HT1080 (cell line): ENCODE data around the gene TSR2. TPM values are rescaled to one million over a fixed set of nuclear protein-coding genes. Genes with fewer than 3 reads are reported as not detected.

Experiments
- DNase-seq: peaks from one replicate; pipeline ENCODE4 v3.0.0-alpha.2; 2015; ENCODE audit warnings: low read depth
- polyA plus RNA-seq, 2 experiments: library from polyadenylated mRNA; depleted of rRNA; stranded (reverse); fragments of >200 nt; gene quantifications; 2 replicates each; pipeline ENCODE4 v1.2.3, GENCODE V29; 2015
- total RNA-seq: library from RNA; depleted of rRNA; stranded (reverse); fragments of >200 nt; shearing (Covaris generic); gene quantifications from 2 replicates; pipeline ENCODE4 v1.2.3, GENCODE V29; 2014; rRNA removed

Gene TSR2, protein sequence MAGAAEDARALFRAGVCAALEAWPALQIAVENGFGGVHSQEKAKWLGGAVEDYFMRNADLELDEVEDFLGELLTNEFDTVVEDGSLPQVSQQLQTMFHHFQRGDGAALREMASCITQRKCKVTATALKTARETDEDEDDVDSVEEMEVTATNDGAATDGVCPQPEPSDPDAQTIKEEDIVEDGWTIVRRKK
- 25.6 and 29.3 TPM in 2 replicates for total RNA-seq
- 27.0 and 28.3 TPM in 2 replicates for polyA plus RNA-seq (2015; cell fraction: cytosol; rRNA removed)
- 14.9 and 16.7 TPM in 2 replicates for polyA plus RNA-seq (2015; cell fraction: nucleus; rRNA removed)

DNA sequence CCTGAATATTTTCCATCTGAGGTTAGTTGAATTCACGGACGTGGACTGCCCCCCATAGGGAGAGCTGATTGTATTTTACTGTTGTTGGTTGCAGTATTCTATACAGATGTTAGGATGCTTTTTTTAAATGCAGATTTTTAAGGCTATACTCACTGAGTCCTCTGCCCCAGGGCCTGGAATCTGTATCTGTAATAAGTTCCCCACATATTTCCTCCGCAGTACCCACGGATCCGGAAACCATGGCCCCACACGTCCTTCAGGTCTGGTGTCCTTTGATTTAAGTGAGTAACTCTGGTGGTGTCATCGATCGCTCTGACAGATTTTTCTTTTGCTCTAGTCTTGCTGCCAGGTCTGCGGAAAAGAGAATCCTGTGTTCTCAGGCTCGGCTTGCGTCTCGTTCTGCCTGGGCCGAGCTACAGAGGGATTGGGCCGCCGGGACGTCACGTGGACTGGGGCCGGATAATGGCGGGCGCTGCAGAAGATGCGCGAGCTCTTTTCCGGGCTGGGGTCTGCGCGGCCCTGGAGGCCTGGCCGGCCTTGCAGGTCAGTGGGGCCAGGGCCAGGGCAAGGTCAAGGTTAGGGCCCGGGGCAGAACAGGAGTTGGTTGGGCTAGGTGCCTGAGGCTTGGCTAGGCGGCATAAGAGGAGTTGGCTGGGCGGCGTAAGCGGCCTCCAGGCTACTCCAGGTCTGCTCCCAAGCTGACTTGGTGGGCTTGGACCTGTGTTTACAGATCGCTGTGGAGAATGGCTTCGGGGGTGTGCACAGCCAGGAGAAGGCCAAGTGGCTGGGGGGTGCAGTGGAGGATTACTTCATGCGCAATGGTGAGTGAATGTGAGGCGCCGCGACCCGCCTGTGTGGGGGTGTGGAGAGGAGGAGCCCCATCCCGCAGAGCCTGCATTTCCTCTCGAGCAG lies at the start of gene TSR2:
Gene TSR2 (plus strand): TSS at position 445 of the 912 bp plus-strand sequence. CDS start 18 bp downstream, at position 463.
- peak; percentile 89 for DNase-seq

DNA sequence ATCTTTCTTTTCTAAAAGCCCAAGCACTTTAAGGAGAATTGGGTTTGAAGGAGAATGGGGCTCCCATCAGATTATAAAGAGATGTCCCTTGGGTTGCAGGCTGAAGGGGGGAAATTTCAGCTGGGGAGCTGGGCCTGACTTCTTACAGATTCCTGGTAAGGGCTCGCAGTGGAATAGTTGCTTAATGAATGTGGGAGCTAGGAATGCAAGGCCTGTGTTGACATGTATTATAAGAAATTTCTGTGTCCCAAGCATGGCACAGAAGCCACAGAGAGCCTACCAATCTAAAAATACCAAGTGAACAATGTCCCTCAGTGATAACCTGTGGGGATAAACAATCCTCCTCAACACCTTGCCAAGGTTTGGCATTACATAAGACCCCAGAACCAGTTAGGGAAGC lies 43.1 kb upstream of the TSR2 start:
- DNase-seq = no peak

DNA sequence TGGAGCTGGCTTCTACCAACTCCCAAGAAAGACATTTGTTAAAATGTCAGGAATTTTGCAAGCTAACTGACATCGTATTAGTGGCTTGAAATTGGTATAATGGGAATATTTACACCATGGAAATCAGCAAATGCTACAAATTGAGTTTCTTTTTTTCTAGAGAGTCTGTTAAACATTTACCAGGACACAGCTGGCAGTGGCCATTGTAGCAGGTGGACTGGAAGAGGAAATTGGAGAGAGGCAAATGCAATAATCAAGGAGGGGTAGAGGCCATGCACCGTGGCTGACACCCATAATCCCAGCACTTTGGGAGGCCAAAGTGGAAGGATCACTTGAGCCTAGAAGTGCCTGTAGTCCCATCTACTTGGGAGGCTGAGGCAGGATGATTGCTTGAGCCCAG lies 32.9 kb upstream of the TSR2 start:
- no peak for DNase-seq

DNA sequence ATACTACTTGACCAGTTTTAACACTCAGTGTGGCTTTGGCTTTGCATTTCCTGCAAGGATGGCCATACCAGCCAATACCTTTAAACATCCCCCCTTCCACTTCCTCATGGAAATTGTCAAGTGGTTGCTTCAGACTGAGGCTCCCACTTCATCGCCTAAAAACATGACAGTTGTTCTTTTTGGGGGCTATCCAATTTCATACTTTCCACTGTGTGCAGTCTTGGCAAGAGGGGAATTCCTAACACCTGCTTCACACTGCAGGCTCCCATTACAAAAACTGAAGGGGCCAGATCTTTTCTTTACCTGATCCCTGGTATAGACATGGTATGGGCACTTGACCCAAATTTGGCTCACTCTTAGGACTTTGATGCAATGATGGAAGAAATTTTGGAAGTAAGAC lies 28.5 kb upstream of the TSR2 start:
- no peak for DNase-seq

DNA sequence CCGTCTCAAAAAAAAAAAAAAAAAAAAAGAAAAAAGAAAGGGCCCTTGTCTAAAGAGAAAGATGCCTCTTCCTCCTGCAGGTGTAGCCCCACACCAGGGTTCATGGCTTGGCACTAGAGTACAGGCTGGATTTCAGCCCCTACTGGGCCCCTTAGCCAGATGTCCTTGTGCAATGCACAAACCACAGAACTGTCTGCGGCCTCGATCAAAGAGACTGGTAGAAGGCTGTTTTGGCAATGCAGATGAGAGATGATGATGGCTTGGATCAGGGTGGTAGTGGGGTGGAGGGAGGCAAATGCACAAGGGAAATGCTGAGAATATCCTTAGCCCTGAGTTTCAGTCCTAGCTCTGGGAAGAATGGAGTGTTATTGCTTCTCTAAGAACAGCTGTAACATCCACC lies 26.5 kb upstream of the TSR2 start:
- peak; percentile 1 for DNase-seq

DNA sequence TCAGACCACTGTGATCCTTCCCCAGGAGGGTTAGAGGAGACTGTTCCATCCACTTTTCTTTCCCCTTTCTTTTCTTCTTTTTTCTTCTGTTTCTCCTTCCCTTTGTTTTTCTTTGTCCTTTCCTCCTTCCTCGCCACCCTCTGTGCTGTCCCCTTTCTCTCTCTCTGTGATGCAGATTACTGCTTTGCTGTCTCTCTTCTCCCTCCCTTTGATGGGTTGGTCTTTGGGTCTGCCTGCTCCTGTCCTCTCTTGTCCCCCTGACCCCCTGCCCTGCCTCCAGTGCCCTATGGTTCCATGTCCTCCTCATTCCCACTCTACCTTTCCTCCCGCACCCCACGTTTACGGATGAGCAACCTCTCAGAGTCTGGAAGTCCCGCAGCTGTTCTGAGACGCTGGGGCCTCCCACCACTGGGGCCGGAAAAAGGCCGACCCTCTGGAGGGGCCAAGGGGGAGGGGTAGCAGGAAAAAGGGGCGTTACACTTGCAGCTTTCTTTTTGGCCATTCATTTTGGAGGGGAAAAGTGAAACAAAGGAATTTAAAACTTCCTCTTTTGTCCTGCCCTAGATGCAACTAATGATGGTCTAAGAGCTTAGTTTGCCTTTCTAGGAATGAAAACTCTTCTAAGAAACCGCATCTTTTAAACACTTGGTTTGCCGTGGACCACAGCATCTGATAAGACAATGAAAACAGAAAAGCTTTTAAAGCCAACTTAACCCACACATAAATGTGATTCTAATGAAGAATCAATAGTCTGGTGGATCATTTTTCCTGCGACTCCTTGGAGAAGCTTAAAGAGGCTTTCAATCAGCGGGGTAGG lies 24.5 kb upstream of the TSR2 start:
- no peak for DNase-seq

DNA sequence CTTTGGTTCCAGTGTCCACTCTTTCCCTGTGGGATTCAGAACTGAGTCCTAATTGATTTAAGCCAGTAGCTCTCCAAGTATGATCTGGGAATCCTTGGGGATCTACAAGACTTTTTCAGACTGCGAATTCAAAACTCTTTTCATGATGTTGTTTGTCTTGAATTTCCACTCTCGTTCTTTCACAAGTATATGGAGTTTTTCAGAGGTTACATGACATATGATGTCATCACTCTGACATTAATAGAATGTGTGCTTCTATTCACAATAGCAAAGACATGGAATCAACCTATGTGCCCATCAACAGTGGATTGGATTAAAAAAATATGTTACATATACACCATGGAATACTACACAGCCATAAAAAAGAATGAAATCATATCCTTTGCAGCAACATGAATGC lies 23.2 kb upstream of the TSR2 start:
- no peak for DNase-seq

DNA sequence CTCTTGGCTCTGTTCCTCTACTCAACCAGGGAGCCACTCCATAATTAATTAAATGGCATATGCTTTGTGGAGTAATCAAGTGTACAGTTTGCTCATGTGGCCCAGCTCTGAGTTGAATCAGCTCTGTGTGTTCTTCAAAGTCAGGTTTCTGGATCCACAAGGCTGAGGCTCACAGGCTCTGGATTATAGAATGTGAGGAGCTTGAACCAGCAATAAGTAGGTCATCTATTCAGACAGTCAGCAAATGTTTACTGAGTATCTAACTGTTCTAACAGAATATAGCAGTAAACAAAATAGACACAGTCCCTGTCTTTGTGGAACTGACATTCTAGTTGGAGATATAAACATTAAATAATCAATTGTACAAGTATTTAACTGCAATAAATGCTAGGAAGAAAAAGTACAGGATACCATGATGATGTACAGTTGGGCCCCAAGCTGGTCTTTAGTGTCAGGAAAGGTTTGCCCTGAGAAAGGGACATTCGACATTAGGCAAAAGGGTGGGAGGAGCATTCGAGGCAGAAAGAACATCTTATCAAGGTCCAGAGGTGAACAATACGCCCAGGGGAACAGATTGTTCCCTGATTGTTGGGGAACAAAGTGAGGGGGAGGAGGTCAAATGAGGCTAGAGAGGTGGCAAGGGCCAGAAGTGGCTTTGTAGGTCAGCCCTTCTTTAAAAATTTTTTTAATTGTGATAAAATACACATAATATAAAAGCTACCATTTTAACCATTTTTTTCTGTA lies 20.5 kb upstream of the TSR2 start:
- DNase-seq = no peak

DNA sequence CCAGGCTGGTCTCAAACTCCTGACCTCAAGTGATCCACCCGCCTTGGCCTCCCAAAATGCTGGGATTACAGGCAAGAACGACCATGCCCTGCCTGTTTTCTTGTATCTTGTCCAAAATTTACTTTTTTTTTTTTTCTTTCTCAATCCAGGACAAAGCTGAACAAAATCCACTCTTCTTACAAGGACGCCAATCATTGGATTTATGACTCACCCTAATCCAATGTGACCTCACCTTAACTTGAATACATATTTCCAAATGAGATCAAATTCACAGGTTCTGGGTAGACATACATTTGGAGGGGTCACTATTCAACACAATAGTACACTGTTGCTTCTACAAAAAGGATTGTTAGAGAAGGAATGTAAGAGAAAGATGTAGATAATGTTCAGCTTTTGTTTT lies 18.0 kb upstream of the TSR2 start:
- no peak for DNase-seq

DNA sequence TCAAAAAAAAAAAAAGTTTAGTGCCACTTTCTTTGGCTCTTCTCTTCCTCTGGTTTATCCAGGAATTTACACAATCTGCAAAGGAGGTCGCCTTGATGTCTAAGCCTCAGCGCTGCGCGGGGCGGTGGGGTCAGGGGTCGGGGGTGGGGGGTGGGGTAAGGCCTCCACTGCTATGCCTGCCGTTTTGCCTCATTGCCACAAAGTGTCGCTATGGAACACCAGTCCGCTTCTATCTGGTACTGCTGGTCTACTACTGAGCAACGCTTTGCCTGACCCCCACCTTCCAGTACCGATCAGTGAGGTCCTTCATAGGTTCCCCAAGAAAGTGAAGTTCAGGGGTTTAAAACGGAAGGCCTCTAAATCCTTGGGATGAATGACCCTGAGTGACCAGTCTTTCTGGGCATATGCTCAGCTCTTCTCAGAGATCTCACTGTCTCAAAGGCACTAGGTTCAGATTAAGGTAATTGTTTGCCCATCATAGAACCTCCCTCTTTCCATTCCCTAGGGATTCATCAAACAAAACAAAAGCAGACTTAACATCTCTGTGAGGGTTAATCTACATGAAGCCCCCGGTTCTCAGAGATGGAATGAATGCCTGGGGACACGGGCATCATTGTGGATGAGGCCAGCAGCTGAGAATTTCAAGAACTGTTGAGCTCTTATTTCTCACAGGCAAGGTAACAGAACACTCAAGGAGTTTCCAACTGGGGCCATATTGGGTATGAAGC lies 16.9 kb upstream of the TSR2 start:
- no peak for DNase-seq

DNA sequence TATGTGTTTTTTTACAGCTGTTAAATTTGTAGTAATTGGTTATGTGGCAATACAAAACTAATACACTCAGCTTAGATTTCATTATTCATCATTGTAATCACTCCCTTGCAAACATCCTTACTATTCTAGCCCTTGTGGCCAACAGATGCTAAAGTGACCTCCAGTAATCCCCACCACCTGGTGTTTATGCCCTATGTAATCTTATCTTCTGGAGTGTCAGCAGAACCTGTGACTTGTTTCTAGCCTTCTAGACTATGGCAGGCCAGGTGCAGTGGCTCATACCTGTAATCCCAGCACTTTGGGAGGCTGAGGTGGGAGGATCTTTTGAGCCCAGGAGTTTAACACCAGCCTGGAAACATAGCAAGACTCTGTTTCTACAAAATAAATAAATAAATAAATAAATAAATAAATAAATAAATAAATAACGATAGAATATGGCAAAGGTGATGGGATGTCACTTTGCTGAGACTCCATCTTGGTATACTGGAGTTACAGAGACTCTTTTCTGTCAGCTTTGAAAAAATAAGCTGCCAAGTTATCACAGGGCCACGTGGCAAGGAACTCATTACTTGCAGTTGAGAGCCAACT lies 12.3 kb upstream of the TSR2 start:
- DNase-seq = no peak

DNA sequence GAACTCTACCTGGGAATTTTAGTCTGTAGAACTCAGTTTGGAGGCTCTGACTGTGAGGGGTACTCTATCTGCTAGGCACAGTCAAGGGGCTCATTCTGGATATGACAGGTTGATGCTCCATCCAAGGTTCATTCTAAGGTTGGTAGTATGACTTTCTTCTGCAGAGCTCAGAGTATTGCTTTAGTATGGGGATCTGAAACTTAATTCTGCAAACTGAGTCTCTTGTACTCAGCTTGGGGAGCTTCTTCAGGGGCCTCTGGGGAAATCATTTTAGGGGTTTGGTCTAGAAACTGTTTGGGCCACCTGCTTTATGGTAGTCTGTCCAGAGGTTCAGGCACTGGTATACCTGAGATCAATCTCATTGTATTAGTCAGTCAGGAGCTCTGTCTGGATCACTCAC lies 9.7 kb upstream of the TSR2 start:
- DNase-seq = no peak

DNA sequence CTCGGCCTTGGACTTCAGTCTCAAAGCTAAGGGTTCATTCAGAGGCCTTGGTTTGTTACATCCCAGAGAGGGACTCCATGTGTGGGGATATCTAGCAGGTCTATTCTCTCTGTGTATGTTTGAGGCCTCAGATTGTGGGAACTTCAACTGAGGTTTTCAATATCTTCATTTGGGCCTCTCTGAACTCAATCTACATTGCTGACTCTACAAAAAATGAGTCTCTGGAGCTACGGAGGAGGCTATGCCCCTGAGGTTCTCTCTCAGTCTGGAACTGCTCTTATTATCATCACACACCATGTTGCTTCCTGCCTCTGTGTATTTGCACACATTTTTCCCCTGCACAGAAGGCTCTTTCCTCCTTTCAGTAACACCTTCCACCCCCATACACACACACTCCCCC lies 5.1 kb upstream of the TSR2 start:
- DNase-seq = no peak

DNA sequence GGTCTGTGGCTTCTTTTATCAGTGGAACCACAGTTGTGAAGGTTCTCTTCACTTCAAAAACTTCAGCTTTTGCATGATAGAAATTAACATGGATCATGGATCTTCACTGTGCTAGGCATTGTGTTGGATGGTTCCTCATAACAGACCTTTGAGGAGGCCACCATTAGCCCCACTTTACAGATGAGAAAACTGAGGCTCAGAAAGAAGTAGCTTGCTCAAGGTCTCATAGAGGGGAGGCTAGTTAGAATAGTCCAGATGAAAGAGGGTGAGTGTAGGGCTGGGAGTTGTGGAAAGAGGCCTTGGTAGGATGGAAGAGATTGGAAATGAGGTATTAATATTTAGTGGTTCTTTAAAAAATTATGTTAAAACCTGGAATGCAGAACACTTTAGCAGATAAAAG lies 2.6 kb downstream of the TSR2 start:
- DNase-seq = no peak

DNA sequence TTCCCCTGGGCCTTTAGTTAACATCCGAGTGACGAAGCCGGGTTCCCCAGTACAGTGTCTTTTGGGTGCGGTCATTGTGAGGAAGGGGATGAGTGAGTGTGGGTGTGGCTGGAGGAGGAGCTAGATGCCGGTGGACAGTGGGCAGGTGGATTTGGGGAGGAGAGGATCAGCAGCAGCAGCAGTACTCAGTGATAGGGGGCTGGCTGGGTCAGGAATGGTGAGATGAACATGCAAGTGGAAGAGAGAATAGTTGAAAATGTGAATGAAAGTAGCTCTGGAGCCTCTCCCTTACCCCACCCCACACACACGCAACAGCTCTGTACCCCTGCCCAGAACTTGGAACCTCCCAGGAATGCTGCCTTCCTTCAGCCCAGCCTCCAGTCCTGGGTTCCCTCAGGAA lies 4.5 kb downstream of the TSR2 start:
- no peak for DNase-seq

DNA sequence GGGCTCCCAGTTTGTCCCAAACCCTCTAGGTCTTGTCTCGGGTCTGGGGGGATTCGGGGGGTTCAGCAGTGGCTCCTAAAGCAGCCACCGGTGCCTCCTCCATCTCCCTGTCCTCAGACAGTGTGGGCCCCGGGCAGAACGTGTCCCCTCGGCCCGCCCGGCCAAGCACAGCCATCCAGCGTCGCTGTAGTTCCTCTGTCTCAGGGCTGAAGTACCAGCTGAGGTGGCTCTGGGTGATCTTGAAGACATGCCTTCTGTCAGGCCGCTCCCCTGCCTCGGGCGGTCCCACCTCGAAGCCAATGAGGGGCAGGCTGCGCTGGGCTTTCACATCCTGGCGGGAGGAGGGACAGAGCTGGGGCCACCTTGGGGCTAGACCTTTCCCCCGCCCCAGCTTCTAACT lies 5.9 kb downstream of the TSR2 start:
- no peak for DNase-seq

DNA sequence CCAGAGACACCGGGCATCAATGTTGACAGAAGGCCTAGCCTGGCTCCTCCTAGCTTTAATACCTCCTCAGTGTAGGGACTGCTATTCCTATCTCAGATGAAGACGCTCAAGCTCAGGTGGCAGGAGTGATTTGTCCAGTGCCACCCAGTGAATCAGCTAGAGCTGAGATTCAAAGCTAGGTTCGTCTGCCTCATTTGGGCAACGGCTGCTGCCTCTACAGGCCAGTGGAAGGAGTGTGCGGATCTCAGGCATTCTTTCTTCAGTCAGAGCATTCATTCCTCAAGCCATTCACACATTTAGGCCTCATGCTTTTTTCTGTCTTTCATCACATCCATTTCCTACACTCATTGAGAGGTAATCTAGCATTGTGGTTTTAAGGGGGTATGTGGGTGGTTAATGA lies 7.3 kb downstream of the TSR2 start:
- no peak for DNase-seq

DNA sequence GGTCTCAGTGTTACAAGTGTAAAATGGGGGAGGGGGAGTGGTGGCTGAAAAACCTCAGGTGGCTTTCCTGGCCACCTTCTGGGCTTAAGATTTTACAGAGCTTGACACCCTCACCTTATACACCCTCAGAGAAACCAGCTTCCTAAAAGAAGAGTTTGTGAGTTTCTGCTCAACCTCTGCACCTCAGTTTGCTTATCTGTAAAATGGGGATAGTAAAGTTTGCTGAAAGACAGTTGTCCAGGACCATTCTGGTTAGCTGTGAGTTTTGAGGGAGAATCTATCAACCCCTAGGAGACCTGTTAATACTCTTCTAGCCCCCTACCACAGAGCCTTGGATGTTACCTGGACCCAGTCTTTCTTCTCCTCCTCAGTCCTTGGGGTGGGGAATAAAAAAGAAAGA lies 9.7 kb downstream of the TSR2 start:
- no peak for DNase-seq

DNA sequence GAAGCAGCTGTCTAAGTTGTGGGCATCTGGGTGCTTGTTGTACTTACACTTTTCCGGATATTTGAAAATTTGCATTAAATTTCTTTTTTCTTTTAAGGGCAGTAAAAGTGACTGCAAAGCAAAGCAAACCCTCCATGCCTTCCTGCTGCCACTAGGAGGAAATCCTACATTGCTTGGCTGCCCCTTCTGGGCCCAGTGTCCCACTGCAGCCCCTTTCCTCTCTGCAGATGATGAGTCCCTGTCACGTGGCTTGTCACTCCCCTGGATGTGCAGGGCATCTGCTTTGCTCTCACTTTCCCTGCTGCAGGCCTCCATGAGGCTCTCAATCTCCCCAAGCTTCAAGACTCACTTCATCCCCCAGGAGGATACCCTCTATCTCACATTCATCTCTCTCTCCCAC lies 12.7 kb downstream of the TSR2 start:
- DNase-seq = peak; percentile 23
